Upper lobe of left lung (tissue), 6 donors: Measurements from ENCODE around the gene NAAA. TPM values are rescaled to one million over a fixed set of nuclear protein-coding genes. Genes with fewer than 3 reads are reported as not detected.
"Not testable (repeated sequence)": the region's sequence is repeated elsewhere in the genome, so short reads cannot be mapped to it uniquely, and the experiment has no call there.

Experiments
- ATAC-seq, 2 donors: fragments of 200-7000 bp; cut with Tn5 transposase; one replicate each; pipeline ENCODE4 v1.9.1; 2022; ENCODE audit warnings: mild to moderate bottlenecking in 2 of 2, moderate library complexity in 2 of 2; ENCODE audit not compliant: low FRiP score in 2 of 2
- DNase-seq, 2 donors: peaks; one replicate each; pipeline ENCODE4 v3.0.0-alpha.2; 2019 to 2020
- H3K27ac ChIP-seq, 4 donors: fragments of 200-600 bp; sonication (generic); one replicate each; pipeline ENCODE4 v1.5.1; 2016 to 2019
- H3K27me3 ChIP-seq, 4 donors: fragments of 200-600 bp; sonication (generic); one replicate each; pipeline ENCODE4 v1.5.1; 2017 to 2019
- H3K36me3 ChIP-seq, 4 donors: fragments of 200-600 bp; sonication (generic); one replicate each; pipeline ENCODE4 v1.5.1; 2016 to 2019
- H3K4me1 ChIP-seq, 4 donors: fragments of 200-600 bp; sonication (generic); one replicate each; pipeline ENCODE4 v1.5.1; 2018 to 2019
- H3K4me3 ChIP-seq, 4 donors: fragments of 200-600 bp; sonication (generic); one replicate each; pipeline ENCODE4 v1.5.1; 2017 to 2019; ENCODE audit warnings: mild to moderate bottlenecking in 2 of 4, moderate library complexity in 1 of 4
- H3K9me3 ChIP-seq, 4 donors: fragments of 200-600 bp; sonication (generic); one replicate each; pipeline ENCODE4 v1.5.1; 2018 to 2019
- EP300 ChIP-seq, 4 donors: sonication (generic); formaldehyde crosslinking; IDR thresholded peaks; one replicate each; pipeline ENCODE4 v1.5.1; 2017; ENCODE audit warnings: antibody characterized with exemption in 4 of 4, control low read depth in 2 of 4
- POLR2A ChIP-seq, 4 donors: fragments of 450-650 bp; IDR thresholded peaks; one replicate each; pipeline ENCODE4 v1.5.1; 2016 to 2017; ENCODE audit warnings: antibody characterized with exemption in 4 of 4, mild to moderate bottlenecking in 2 of 4
- POLR2AphosphoS5 ChIP-seq, 2 donors: sonication (generic); formaldehyde crosslinking; IDR thresholded peaks; one replicate each; pipeline ENCODE4 v1.5.1; 2017; ENCODE audit warnings: antibody characterized with exemption in 2 of 2
- WGBS, 2 donors: methylation state at CpG; one replicate each; pipeline ENCODE4 v1.1.5; 2017 to 2018; 5-methylcytosine and 5-hydroxymethylcytosine counted together
- total RNA-seq, 6 donors: library from RNA; depleted of rRNA in 4 of 6; stranded (reverse); fragments of >200 nt in 4 of 6; gene quantifications; one replicate each; pipeline versions ENCODE4 v1.1.0 to v1.2.1, GENCODE V29; 2016 to 2021
- TF ChIP-seq, protein P1 (sequence below), 6 experiments: fragments of 450-650 bp in 4 of 6; fragments of 200-600 bp in 2 of 6; sonication (generic) in 2 of 6; IDR thresholded peaks; one replicate each; pipeline ENCODE4 v1.5.1; 2016 to 2019; ENCODE audit warnings: antibody characterized with exemption in 6 of 6
- donor health status: DM: no; HTN: no; CAD: no; lungs with moderate emphysema.
- donor health status: DM: no; HTN: yes; CAD: no; lungs with severe emphysema.

NAAA gene
- total RNA-seq, 6 donors from 2014 or later, result 14.4 to 45.6 (median 36.7) TPM

DNA sequence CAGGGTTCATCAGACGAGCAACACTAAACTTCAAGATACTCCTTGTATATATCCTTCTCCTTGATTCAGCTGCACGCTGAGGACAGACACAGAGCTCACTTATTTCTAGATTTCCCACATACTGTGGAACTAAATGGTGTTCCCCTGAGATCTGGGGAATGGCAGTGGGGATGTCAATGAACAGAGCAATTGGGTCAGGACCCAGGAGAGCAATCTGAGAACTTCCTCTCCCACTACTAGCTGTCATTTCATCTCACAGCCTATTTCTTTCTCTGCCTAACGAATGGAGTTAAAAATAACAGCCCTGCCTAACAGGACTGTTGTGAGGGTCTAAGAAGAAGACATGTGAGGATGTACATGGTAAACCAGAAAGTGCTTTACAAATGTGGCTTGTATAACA is 10.7 kb downstream of the NAAA start:
- Histone ChIP-seq H3K36me3 (peaks cover 0 to 42% (median 10%) of the 10 kb centered on the region in 4 donors), H3K27me3 (no peaks in the 10 kb centered on the region), H3K9me3 (no peaks in the 10 kb centered on the region), H3K4me3 (no peak overlapping the region), H3K4me1 (no peaks in the 10 kb centered on the region), H3K27ac (no peak overlapping the region)
- ATAC-seq (no peak), DNase-seq (no peak)
- WGBS, 2 donors, result 82 to 92% methylated on average over 3 of the region's 3 CpGs
- TF ChIP-seq EP300 (IDR thresholded peaks at IDR 0.05), result no peak
- no peak for TF ChIP-seq POLR2A (IDR thresholded peaks at IDR 0.05)
- no peak for TF ChIP-seq POLR2AphosphoS5 (IDR thresholded peaks at IDR 0.05)
- TF ChIP-seq, protein P1, sequence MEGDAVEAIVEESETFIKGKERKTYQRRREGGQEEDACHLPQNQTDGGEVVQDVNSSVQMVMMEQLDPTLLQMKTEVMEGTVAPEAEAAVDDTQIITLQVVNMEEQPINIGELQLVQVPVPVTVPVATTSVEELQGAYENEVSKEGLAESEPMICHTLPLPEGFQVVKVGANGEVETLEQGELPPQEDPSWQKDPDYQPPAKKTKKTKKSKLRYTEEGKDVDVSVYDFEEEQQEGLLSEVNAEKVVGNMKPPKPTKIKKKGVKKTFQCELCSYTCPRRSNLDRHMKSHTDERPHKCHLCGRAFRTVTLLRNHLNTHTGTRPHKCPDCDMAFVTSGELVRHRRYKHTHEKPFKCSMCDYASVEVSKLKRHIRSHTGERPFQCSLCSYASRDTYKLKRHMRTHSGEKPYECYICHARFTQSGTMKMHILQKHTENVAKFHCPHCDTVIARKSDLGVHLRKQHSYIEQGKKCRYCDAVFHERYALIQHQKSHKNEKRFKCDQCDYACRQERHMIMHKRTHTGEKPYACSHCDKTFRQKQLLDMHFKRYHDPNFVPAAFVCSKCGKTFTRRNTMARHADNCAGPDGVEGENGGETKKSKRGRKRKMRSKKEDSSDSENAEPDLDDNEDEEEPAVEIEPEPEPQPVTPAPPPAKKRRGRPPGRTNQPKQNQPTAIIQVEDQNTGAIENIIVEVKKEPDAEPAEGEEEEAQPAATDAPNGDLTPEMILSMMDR (IDR thresholded peaks at IDR 0.05), result no peak

DNA sequence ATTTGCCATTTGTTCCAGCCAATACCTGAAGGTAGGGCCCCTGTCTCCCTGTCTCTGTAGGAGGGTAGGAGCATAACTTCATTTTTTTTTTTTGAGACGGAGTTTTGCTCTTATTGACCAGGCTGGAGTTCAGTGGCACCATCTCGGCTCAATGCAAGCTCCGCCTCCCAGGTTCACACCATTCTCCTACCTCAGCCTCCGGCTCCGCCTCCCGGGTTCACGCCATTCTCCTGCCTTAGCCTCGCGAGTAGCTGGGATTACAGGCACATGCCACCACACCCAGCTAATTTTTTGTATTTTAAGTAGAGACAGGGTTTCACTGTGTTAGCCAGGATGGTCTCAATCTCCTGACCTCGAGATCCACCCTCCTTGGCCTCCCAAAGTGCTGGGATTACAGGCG is 15.9 kb downstream of the NAAA start:
- H3K9me3 ChIP-seq, H3K27me3 ChIP-seq, H3K4me3 ChIP-seq, H3K4me1 ChIP-seq, ATAC-seq, H3K27ac ChIP-seq, DNase-seq: not testable (repeated sequence)
- H3K36me3 ChIP-seq, result peaks cover 0 to 39% (median 11%) of the 10 kb centered on the region in 4 donors
- WGBS, 2 donors, result 94 to 97% methylated on average over 11 of the region's 11 CpGs

DNA sequence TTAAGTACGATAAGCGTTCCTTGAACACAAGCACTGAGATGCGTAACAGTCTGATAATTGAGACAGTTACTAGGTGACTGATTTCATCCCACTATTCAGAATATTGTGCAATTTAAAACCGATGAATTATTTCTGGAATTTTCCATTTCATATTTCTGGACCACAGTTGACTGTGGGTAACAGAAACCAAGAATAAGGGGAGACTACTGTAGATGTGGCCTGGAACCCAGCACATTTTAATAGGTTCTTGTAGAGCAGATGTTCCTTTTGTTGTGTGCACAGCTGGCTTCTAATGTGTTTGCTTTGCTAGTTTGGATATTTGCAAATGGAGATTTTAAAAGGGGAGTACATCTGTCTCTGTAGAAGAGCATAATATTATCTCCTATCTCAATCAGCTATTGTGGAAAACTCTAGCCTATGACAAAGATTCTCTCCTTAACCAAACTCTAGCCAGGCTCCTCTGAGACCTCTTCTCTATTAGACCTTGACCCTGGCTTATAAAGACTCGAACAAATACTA is 16.4 kb downstream of the NAAA start:
- Histone ChIP-seq H3K4me1 (no peaks in the 10 kb centered on the region), H3K9me3 (no peaks in the 10 kb centered on the region), H3K27ac (no peak overlapping the region), H3K27me3 (no peaks in the 10 kb centered on the region), H3K36me3 (peaks cover 0 to 36% (median 11%) of the 10 kb centered on the region in 4 donors), H3K4me3 (no peak overlapping the region)
- no peak for ATAC-seq
- TF ChIP-seq, protein P1 (IDR thresholded peaks at IDR 0.05), result no peak
- TF ChIP-seq EP300 (IDR thresholded peaks at IDR 0.05), result no peak
- no peak for TF ChIP-seq POLR2AphosphoS5 (IDR thresholded peaks at IDR 0.05)
- TF ChIP-seq POLR2A (IDR thresholded peaks at IDR 0.05), result no peak
- WGBS, 2 donors, result 92 to 93% methylated on average over 5 of the region's 5 CpGs
- DNase-seq, result no peak

DNA sequence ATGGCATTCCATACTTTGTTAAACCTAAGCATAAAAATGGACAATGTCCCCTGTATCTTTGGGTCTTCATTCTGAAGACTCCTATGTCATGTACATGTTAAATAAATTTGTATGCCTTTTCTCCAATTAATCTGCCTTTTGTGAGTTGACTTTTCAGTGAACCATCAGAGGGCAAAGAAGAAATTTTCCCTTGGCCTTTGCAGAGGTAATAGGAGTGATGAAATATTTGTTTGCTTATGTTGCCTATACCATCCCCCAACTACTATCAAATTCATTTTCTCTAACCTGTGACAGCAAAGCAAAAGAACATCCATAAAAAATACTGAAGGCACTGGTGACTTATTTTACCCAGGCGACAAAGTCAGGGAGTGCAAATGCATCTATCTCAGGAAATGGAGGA is 18.2 kb downstream of the NAAA start:
- no peaks in the 10 kb centered on the region for H3K9me3 ChIP-seq
- H3K4me1 ChIP-seq, result no peaks in the 10 kb centered on the region
- ATAC-seq, result no peak
- H3K27ac ChIP-seq, result no peak overlapping the region
- TF ChIP-seq POLR2A (IDR thresholded peaks at IDR 0.05), result no peak
- 58 to 60% methylated on average over 1 of the region's 1 CpG for WGBS, 2 donors
- H3K36me3 ChIP-seq, result peaks cover 0 to 40% (median 13%) of the 10 kb centered on the region in 4 donors
- H3K27me3 ChIP-seq, result no peaks in the 10 kb centered on the region
- H3K4me3 ChIP-seq, result no peak overlapping the region
- DNase-seq, result no peak

DNA sequence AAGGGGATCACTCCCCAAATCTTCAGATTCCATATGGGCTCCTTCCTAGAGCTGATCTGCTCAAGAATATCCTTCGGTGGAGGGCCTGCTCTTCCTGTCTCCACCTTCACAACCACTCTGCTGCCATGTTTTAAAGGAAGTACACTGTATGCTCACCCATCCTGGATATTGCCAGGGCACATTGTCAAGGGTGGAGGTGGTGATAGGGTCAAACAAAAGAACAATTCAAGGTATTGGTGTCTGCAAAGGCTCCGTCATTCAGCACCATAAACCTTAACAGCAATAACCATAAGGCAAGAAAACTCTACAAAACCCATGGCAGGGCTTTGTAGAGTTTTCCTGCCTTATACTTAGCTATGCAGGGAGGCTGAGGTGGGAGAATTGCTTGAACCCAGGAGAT is 18.9 kb downstream of the NAAA start:
- no peak for DNase-seq

More for the DNA sequence above, 18.9 kb downstream of the NAAA start:
- Histone ChIP-seq H3K27ac (no peak overlapping the region), H3K4me1 (no peaks in the 10 kb centered on the region), H3K36me3 (peaks cover 0 to 40% (median 15%) of the 10 kb centered on the region in 4 donors), H3K27me3 (no peaks in the 10 kb centered on the region), H3K9me3 (no peaks in the 10 kb centered on the region), H3K4me3 (no peak overlapping the region)
- no peak for TF ChIP-seq POLR2A (IDR thresholded peaks at IDR 0.05)
- TF ChIP-seq, protein P1 (IDR thresholded peaks at IDR 0.05), result no peak
- TF ChIP-seq POLR2AphosphoS5 (IDR thresholded peaks at IDR 0.05), result no peak
- TF ChIP-seq EP300 (IDR thresholded peaks at IDR 0.05), result no peak
- WGBS, 2 donors, result 90 to 94% methylated on average over 2 of the region's 2 CpGs
- ATAC-seq, result no peak
